ELF-1 (cell line): Measurements from ENCODE around the gene IL36B.

Experiments used
- DNase-seq: peaks from one replicate; pipeline ENCODE4 v3.0.0-alpha.2; 2016; ENCODE audit warnings: low read depth, low spot score

The IL36B gene

GRCh38 chr2:113011108-113011507 is 41.6 kb downstream of the IL36B start:
- no peak for DNase-seq

- no peak for DNase-seq
Measured at GRCh38 chr2:113010088-113010487, 42.6 kb downstream of the IL36B start.

GRCh38 chr2:113009622-113010021 is 43.0 kb downstream of the IL36B start:
- no peak for DNase-seq

- DNase-seq = no peak
Measured at GRCh38 chr2:113007250-113007649, 45.4 kb downstream of the IL36B start.

GRCh38 chr2:113005030-113005509 is 47.6 kb downstream of the IL36B start, which contains the start of gene IL36A:
IL36A (plus strand) TSS chr2:113005459; CDS start chr2:113005872, 413 bp downstream.
- no peak for DNase-seq

- no peak for DNase-seq
Measured at GRCh38 chr2:113002677-113003076, 50.0 kb downstream of the IL36B start.

- DNase-seq = no peak
Measured at GRCh38 chr2:113000436-113000835, 52.2 kb downstream of the IL36B start.

GRCh38 chr2:112997151-112997550 is 55.5 kb downstream of the IL36B start:
- no peak for DNase-seq

GRCh38 chr2:112996635-112997034 is 56.0 kb downstream of the IL36B start:
- no peak for DNase-seq

- no peak for DNase-seq
Measured at GRCh38 chr2:112995346-112995920, 57.2 kb downstream of the IL36B start.

GRCh38 chr2:112994648-112995047 is 58.0 kb downstream of the IL36B start:
- no peak for DNase-seq

- DNase-seq = no peak
Measured at GRCh38 chr2:112993831-112994230, 58.8 kb downstream of the IL36B start.

- no peak for DNase-seq
Measured at GRCh38 chr2:112989611-112990010, 63.1 kb downstream of the IL36B start.

- no peak for DNase-seq
Measured at GRCh38 chr2:112985090-112985489, 67.6 kb downstream of the IL36B start.

- no peak for DNase-seq
Measured at GRCh38 chr2:112980537-112980936, 72.1 kb downstream of the IL36B start.

- no peak for DNase-seq
Measured at GRCh38 chr2:112979731-112980130, 72.9 kb downstream of the IL36B start.

- DNase-seq = no peak
Measured at GRCh38 chr2:112977559-112978056, 75.1 kb downstream of the IL36B start, which contains the start of gene IL36G. IL36G (plus strand) TSS chr2:112978006; CDS start chr2:112978639, 633 bp downstream.
